H4 (cell line): ENCODE data around the gene TMEM217. TPM values are rescaled to one million over a fixed set of nuclear protein-coding genes. Genes with fewer than 3 reads are reported as not detected.

Experiments
- DNase-seq: peaks from one replicate; pipeline ENCODE4 v3.0.0-alpha.2; 2015; ENCODE audit warnings: low spot score
- total RNA-seq: library from RNA; depleted of rRNA; stranded (reverse); fragments of >200 nt; shearing (Covaris generic); gene quantifications from 2 replicates; pipeline ENCODE4 v1.2.3, GENCODE V29; 2014; rRNA removed

The TMEM217 gene
- total RNA-seq, 1 experiment from 2014 or later = 1.1 TPM

- DNase-seq = peak; percentile 88
These were observed 88.3 kb downstream of the TMEM217 start, which contains the start of gene PIM1 for GRCh38 chr6:37169496-37170272. TSS of gene PIM1 (plus strand) at chr6:37170152. CDS start at chr6:37170576, 424 bp downstream.

- no peak for DNase-seq
These were observed 89.0 kb downstream of the TMEM217 start for GRCh38 chr6:37168811-37169495.

GRCh38 chr6:37168163-37168758, 89.7 kb downstream of the TMEM217 start:
- no peak for DNase-seq

- no peak for DNase-seq
These were observed 95.2 kb downstream of the TMEM217 start for GRCh38 chr6:37162740-37163139.

Other genes with a start within 250 kb of the TMEM217 start
- gene PIM1, start 88.0 kb downstream of the TMEM217 start, total RNA-seq = 9.2 and 12.3 TPM in 2 replicates
- 5.1 and 6.8 TPM in 2 replicates for gene TBC1D22B, start 372 bp downstream of the TMEM217 start, total RNA-seq
- 31.3 and 37.8 TPM in 2 replicates for gene RNF8, start 95.8 kb upstream of the TMEM217 start, total RNA-seq
- 22.4 and 22.6 TPM in 2 replicates for gene CMTR1, start 175.1 kb upstream of the TMEM217 start, total RNA-seq
- 44.2 and 53.5 TPM in 2 replicates for gene CCDC167, start 241.7 kb upstream of the TMEM217 start, total RNA-seq